HG03064 (cell line): Measurements from ENCODE around the gene FBXW7.

Experiments
- ATAC-seq: cut with Tn5 transposase; IDR thresholded peaks from one replicate; pipeline ENCODE4 v1.9.1; 2021; ENCODE audit warnings: low read depth; ENCODE audit not compliant: unreplicated experiment

FBXW7 gene

DNA sequence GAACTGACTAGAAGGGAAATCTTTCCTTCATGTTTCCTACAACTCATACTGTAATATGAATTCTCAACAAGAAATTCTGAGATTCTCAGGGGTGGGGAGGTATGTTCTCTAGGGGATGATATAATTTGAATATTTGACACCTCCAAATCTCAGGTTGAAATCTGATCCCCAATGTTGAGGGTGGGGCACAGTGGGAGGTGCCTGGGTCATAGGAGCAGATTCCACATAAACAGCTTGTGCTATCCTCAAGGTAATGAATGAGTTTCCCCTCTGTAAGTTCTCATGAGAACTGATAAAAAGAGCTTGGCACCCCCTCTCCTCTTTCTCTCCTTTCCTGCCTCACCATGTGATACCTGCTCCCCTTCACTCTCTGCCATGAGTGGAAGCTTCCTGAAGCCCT, 21.5 kb downstream of the FBXW7 start:
- no peak for ATAC-seq

DNA sequence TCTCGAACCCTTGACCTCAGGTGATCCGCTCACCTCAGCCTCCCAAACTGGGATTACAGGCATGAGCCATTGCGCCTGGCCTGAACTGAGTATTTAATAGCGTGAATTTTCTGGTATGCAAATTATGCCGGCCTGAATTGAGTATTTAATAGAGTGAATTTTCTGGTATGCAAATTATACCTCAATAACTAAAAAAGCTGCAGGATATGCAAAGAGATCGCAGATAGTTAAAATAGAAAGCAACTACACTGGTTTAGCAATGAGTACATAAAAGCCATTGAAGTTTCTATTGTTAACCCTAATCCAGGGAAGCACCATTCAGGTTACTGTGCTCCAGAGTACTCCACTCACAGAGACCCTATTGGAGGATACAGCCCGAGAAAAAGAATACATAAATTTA, 22.8 kb downstream of the FBXW7 start:
- ATAC-seq = no peak

DNA sequence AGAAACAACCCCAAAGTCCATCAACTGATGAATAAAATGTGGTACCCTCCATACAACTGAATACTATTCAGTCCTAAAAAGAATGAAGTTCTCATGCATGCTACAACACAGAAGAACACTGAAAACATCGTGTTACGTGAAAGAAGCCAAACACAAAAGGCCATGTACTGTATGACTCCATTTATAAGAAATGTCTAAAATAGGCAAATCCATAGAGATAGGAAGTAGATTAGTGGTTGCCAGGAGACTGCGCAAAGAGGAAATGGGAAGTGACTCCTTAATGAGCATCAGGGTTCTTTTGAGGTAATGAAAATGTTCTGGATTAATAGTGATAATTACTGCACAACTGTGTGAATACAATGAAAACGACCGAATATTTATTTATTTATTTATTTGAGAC, 23.4 kb downstream of the FBXW7 start:
- no peak for ATAC-seq

DNA sequence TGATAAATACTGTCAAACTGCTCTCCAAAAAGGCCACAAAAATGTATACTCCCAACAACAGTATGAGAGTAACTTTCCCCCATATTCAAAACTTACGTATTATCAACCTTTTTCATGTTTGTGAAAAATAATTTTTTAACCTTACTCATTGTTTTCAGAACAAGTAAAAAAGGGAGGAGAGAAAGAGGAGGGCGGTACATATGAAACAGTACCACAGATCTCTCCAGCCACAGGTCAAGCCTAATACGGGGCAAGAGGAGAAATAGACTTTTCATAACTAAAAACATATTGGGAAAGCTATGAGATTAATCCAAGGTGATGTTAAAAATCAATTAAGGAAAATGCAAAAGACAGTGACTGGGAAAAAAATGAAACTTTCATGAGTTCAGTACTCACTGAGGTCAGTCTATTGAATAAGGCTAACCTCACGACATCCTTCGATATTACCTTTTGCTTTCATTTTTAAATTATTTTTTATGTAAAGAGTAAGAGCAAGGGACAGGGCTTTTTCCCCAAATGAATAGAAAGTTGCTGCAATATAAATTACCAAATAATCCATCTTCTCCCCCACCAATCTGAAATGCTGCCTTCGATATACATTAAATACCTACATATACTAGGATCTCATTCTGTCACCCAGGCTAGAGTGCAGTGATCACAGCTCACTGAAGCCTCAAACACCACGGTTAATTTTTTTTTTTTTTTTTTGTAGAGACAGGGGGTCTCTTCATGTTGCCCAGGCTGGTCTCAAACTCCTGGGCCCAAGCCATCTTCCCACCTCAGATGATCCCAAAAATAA, 25.3 kb downstream of the FBXW7 start:
- ATAC-seq = no peak

DNA sequence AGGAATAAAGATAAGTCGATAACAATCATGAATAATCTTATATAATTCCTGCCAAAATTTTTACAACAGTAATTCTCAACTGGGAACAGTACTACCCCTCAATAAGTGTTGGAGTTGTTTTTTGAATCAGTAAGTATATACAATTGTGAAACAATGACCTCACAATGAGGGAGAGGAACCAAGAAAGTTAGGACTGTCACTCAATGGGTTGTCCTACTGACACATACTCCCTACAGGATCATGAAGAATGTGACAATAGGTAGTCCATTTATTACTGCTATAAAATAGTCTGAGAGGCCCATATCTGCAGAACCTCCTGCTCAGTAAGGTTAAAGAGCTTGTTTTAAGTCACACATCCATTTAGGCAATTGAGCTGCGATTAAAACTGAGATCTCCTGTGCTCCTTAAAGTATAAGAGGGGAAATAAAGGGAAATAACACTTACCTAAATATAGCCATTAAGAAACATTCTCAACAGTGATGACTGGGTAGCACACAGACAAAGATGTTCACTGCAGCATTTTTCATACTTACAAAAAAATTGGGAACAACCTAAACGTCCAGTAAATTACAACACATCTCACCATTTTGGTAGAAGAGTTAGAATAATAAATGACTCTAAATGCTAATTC, 26.2 kb downstream of the FBXW7 start:
- no peak for ATAC-seq

DNA sequence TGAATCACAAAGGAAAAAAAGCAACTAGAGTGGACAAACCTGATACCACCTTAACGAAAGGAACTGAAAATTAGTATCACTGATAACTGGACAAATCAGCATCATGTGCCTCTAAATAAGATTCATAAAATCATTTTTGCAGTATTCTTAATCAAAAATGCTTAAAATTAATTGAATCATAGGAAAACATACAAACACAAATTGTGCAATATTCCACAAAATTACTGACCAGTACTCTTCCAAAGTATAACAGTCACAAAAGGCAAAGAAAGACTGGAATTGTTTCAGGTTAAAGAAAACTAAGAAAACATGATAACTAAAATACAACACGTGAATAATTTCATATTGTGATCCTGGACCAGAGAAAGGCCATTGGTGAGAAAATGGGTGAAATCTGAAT, 27.1 kb downstream of the FBXW7 start:
- ATAC-seq = no peak

DNA sequence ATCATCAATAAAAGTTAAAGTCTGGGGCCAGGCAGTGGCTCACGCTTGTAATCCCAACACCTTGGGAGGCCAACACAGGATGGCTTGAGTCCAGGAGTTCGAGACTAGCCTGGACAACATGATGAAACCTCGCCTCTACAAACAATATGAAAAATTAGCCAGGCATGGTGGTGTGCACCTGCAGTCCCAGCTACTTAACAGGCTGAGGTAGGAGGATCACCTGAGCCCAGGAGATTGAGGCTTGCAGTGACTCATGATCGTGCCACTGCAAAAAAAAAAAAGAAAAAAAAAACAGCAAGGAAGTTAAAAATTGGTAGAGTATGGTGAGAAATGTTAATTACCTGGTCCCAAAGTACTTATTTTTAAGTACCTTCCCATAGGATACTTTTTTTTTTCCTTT, 27.5 kb downstream of the FBXW7 start:
- no peak for ATAC-seq

DNA sequence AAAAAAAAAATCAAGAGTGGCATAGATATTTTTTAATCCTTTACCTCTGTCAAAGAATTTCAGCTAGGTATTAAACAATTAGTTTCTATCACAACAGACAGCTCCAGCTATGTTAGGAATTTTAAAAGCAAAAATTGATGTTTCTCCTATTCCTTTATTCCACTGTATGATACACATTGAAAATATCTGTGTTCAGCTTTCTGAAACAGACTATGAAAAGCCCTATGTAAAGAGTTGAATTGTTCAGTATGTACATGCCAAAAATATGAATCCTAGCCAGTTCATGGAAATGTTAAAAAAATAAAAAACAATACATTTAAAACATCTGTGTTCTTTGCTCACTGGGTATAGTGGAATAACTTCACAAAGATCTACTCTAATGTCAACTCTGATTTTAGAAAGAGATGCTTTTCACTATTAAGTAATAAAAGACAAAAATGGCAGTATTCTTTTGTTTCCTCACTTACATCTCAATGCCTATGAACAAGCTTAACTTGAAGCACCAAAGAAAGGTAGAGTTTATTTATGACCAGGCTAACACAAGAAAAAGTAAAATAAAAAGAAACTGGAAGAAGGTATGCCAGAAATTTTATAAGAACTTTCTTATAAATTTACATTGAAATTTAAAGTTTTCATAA, 32.1 kb downstream of the FBXW7 start:
- no peak for ATAC-seq

DNA sequence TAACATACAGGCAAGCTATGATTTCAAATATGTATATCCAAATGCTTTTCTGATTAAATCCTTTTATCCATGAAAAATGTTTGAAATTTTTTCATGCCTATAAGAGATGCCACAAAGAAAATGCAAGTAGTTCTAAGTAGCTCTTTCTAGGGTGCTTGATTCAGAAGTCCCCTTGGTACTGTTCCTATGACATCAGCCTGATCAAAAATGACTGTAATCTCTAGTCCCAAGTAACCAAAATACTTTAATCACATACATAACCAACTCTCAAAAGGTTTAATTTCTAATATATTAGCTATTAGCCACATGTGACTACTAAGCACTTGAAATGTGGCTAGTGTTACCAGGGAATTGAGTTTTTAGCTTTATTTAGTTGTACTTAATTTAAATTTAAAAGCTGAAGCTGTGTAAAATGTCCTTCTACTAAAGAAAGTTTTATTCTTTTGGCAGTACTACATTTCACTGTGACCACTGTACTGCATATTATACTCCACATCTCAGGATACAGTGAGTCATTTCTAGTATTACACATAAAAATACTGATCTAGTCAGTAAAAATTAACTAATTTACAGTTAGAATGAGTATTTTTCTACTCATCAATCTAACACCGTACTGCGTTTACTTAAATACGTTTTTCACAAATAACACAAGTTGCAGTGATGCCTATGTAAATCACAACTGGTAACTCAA, 33.9 kb downstream of the FBXW7 start:
- no peak for ATAC-seq

DNA sequence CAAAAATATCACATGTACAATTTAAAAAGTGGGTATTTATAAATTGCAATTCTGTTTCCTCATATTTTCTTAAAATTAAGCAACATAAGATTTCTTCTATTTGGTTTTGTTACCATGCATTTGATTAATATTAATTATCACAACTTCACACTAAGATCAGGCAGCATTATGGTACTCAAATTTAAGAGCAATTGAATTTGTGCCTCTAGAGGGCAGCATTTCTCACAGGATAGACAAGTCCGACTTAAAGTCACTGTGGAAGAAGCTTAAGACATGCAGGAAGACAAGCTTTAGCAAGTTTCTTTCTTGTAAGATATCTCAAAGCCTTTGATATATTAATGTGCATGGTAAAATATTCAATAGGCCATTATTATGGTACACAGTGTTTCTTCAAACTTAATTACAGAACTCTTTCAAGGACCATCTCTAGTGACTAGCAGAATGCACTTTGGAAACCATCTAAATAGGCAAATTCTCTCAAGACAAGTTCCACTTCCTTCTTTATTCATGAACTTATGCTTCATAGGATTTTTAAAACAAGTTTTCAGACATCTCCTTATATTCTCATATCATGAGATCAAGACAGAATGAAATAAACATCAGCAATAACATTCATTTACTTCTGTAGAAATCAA, 35.0 kb downstream of the FBXW7 start:
- ATAC-seq = peak; percentile 52

DNA sequence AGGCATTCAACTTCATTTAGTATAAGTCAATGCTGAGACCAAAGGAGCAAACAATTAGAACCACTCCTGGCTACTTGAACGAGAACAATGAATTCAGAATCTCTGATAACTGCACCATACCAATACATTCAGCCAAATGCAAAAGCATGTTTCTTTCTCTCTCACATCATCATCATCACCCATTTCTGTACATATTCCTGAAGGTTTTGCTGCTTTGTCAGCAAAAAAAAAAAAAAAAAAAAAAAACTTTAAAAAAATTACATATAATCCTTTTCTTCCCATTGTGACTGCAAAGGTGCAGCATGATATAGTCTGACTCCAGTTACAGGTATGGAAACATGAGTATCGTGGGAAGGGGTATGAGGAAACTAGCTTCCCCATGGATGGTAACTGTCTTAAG, 35.6 kb downstream of the FBXW7 start:
- no peak for ATAC-seq

DNA sequence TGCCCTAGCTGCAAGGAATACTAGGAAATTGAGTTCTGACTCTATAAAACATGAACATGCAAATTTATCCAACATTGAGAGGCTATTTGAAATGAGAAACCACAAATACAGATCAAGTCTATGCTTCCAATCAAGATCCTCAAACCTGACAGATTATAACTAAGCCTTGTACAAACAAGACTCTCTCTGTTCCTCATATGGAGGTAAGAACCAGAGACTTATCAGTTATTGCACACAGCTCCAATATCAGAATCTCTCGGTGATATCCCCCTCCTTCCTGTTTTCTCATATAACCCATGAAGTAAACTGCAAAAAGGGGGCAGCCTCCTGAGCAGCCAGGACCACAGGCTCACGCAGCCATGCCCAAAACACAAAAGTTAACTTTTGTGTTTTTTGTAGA, 36.5 kb downstream of the FBXW7 start:
- no peak for ATAC-seq

DNA sequence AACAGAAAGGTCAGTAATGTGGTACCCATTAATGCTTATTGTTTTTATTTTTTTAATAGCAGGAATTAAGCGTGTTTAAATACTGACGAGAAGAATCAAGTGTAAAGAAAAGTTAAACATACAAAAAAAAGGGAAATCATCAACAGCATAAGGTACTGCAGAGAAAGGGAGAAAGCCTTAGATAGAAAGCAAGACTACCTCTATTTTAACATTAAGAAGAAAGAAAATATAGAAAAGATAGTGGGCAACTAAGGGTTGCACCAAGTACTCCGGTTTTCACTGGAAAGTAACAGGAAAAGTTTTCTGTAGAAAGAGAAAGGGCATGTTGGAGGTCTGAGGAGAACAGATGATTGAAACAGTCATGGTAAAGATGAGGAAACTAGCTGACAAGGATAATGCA, 41.9 kb downstream of the FBXW7 start:
- ATAC-seq = no peak

DNA sequence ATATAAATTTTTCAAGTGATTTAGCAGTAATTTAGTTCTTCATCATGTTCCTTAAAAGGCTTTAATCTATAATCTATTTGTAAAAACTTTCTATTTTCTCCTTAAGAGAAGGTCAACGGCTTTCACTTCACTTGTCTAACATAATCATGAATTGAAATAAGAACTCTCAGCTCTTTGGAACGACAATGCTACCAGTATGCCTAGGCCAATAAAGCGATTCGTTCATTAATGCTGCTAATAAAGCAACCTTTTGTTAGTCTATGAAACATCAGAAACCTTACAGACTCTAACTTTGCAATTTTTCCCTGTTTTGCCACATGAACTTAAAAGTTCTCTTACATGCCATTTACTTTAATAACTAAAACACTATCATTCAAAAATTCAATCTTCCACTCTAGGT, 47.6 kb downstream of the FBXW7 start:
- no peak for ATAC-seq

DNA sequence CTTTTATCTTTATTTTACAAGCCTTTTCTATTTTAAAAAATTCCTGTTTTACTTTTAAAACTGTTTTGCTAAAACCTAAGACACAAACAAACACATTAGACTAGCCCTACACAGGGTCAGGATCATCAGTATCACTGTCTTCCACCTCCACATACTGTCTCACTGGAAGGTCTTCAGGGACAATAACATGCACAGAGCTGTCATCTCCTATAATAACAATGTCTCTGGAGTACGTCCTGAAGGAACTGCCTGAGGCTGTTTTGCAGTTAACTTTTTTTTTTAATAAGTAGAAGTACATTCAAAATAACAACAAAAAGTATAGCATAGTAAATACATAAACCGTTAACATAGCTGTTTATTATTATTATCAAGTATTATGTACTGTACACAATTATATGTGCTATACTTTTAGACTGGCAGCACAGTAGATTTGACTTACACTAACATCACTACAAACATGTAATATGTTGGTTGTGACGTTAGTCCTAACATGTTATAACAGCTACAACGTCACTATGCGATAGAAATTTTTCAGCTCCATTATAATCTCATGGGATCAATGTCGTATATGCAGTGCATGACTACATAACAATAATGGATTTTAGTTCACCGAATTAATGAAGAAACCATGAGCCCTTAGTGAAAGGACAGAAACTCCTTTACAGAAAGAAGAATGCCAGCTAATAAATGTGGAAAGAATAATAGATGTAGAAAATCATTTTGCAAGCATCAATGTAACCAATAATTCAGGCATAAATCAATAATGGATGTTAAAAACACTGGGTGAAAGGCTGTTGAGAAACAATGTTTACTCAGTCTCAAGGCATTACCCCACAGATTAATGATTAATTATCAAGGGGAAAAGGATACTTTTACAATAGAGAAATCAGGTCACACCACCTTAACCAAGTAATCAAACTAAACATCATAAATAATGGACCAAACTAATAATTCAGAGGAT, 49.2 kb downstream of the FBXW7 start:
- no peak for ATAC-seq

DNA sequence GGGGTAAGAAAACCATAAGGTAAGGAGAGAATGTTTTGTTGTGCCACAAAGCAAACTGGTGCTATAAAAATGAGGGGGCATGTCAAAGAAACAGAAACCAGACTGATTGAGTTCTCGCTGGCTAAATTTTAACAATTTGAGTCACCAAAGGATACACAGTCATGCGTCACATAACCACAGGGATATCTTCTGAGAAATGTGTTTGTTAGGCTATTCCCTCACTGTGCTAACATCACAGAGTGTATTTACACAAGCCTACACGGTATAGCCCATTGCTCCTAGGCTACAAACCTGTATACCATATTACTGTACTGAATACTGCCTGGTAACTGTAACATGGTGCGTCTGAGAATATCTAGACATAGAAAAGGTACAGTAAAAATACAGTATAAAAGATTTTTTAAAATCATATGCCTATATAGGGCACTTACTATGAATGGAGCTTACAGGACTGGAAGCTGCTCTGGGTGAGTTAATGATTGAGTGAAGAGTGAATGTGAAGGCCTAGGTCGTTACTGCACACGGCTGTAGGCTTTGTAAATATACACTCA, 50.1 kb downstream of the FBXW7 start:
- ATAC-seq = peak; percentile 96

DNA sequence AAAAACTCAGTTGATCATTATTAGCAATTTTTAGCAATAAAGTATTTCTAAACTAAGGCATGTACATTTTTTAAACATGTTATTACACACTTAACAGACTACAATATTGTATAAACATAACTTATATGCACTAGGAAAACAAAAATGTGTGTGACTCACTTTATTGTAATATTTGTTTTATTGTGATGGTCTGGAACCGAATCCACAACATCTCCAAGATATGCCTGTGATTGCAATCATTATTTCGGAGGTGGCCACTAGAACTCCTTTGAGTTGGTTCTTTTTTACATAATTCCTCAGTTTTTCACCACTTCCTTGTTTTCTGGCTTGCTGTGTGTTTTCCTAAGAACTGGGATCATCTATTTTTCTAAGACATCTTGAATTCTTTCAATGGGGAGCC, 53.7 kb downstream of the FBXW7 start:
- ATAC-seq = no peak

DNA sequence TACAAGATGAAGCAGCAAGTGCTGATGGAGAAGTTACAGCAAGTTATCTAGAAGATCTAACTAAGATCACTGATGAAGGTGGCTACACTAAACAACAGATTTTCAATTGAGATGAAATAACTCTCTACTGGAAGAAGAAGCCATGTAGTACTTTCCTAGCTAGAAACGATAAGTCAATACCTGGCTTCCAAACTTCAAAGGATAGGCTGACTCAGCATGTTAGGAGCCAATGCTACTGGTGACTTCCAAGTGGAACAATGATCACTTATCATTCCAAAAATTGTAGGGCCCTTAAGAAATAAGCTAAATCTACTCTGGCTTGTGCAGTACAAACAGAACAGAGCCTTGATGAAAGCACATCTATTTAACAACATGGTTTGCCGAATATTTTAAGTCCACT, 55.0 kb downstream of the FBXW7 start:
- ATAC-seq = no peak

DNA sequence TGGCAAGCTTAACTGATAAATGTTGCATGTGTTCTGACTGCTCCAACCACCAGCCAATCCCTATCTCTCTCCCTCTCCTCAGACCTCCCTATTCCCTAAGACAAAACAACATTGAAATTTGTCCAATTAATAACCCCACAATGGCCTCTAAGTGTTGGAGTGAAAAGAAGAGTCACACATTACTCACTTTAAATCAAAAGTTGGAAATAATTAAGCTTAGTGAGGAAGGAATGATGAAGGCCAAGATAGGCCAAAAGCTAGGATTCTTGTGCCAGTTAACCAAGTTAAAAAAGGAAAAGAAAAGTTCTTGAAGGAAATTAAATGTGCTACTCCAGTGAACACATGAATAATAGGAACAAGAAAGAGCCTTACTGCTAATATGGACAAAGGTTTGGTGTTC, 55.6 kb downstream of the FBXW7 start:
- ATAC-seq = no peak
